Naive thymus-derived CD4-positive, alpha-beta T cell (primary cell): Measurements from ENCODE around the gene UPK1B. TPM values are rescaled to one million over a fixed set of nuclear protein-coding genes. Genes with fewer than 3 reads are reported as not detected.

Experiments used
- ATAC-seq: fragments of 150-1000 bp; cut with Tn5 transposase; 2 replicates; pipeline ENCODE4 v1.10.0; 2021; ENCODE audit warnings: mild to moderate bottlenecking, moderate library complexity
- CTCF ChIA-PET: fragments of 350-600 bp; sonication (Branson Sonifier 250); formaldehyde crosslinking; loops from one replicate; lab custom pipeline; 2021; ENCODE audit warnings: antibody characterized with exemption; lab: Charles Lee
- POLR2A ChIA-PET: fragments of 350-600 bp; sonication (Branson Sonifier 250); formaldehyde crosslinking; loops from one replicate; lab custom pipeline; 2021; ENCODE audit warnings: antibody characterized with exemption, inconsistent platforms; lab: Charles Lee
- DNase-seq, 9 donors: peaks; one replicate each; pipeline versions ENCODE4 v3.0.0 to v3.0.0-alpha.2; 2020 to 2022; ENCODE audit warnings: mixed read lengths in 1 of 9
- H3K27ac ChIP-seq: one replicate; pipeline ENCODE4 v1.7.0; 2013; ENCODE audit warnings: mild to moderate bottlenecking, low read depth, low read length, moderate library complexity
- H3K27me3 ChIP-seq, 2 donors: one replicate each; pipeline ENCODE4 v1.7.0; 2013; ENCODE audit warnings: low read length in 2 of 2, mild to moderate bottlenecking in 2 of 2, moderate library complexity in 2 of 2; ENCODE audit not compliant: control insufficient read depth in 2 of 2, insufficient read depth in 2 of 2
- H3K36me3 ChIP-seq, 3 experiments: 1 replicate in 2 of 3; 2 replicates in 1 of 3; pipeline ENCODE4 v1.7.0; 2013; ENCODE audit warnings: low read length in 3 of 3, mild to moderate bottlenecking in 3 of 3, moderate library complexity in 1 of 3; ENCODE audit not compliant: insufficient read depth in 3 of 3, control insufficient read depth in 2 of 3
- H3K4me1 ChIP-seq, 2 donors: one replicate each; pipeline ENCODE4 v1.7.0; 2013; ENCODE audit warnings: low read length in 2 of 2, mild to moderate bottlenecking in 2 of 2, moderate library complexity in 1 of 2; ENCODE audit not compliant: control insufficient read depth in 2 of 2, insufficient read depth in 2 of 2
- H3K4me3 ChIP-seq: 2 replicates; pipeline ENCODE4 v1.7.0; 2013; ENCODE audit warnings: mild to moderate bottlenecking, low read length
- H3K9me3 ChIP-seq, 3 experiments: 1 replicate in 2 of 3; 2 replicates in 1 of 3; pipeline ENCODE4 v1.7.0; 2013; ENCODE audit warnings: low read length in 3 of 3; ENCODE audit not compliant: control insufficient read depth in 2 of 3
- H3K27ac Mint-ChIP-seq, 9 donors: one replicate each; pipeline ENCODE4 v1.8.0; 2020 to 2022; ENCODE audit warnings: mixed read lengths in 9 of 9, mild to moderate bottlenecking in 8 of 9, moderate library complexity in 5 of 9, inconsistent platforms in 2 of 9
- H3K27me3 Mint-ChIP-seq, 5 donors: one replicate each; pipeline ENCODE4 v1.8.0; 2021 to 2022; ENCODE audit warnings: mixed read lengths in 5 of 5, mild to moderate bottlenecking in 1 of 5
- H3K36me3 Mint-ChIP-seq, 5 donors: one replicate each; pipeline ENCODE4 v1.8.0; 2020 to 2022; ENCODE audit warnings: mixed read lengths in 5 of 5, mild to moderate bottlenecking in 3 of 5, inconsistent platforms in 1 of 5
- H3K4me1 Mint-ChIP-seq, 7 donors: one replicate each; pipeline ENCODE4 v1.8.0; 2020 to 2022; ENCODE audit warnings: mixed read lengths in 7 of 7, mild to moderate bottlenecking in 3 of 7, inconsistent platforms in 1 of 7
- H3K4me3 Mint-ChIP-seq, 10 donors: one replicate each; pipeline ENCODE4 v1.8.0; 2020 to 2022; ENCODE audit warnings: mild to moderate bottlenecking in 10 of 10, mixed read lengths in 10 of 10, moderate library complexity in 6 of 10, inconsistent platforms in 2 of 10
- H3K9me3 Mint-ChIP-seq, 11 donors: one replicate each; pipeline ENCODE4 v1.8.0; 2020 to 2022; ENCODE audit warnings: mixed read lengths in 11 of 11, mild to moderate bottlenecking in 4 of 11, inconsistent platforms in 1 of 11, moderate library complexity in 1 of 11
- intact Hi-C, 2 donors: fragments of 100-400 bp; cut with micrococcal nuclease; formaldehyde crosslinking; loops; one replicate each; pipeline ENCODE4 v1.15.1; 2023
- polyA plus RNA-seq, 2 donors: library from polyadenylated mRNA; unstranded; fragments of 300-500 nt; fragmentation: Illumina TruSeq; gene quantifications; one replicate each; pipeline ENCODE4 v1.2.3, GENCODE V29; 2021
- total RNA-seq, 6 experiments: library from RNA in 5 of 6; stranded (reverse) in 5 of 6; gene quantifications; 1 replicate in 5 of 6; 2 replicates in 1 of 6; pipeline ENCODE4 v1.2.3 and lab custom pipeline; 2021 to 2026

UPK1B gene
- total and polyA plus RNA-seq, 7 experiments from 2014 or later = 0.11 to 1.3 TPM; not detected in 5

DNA sequence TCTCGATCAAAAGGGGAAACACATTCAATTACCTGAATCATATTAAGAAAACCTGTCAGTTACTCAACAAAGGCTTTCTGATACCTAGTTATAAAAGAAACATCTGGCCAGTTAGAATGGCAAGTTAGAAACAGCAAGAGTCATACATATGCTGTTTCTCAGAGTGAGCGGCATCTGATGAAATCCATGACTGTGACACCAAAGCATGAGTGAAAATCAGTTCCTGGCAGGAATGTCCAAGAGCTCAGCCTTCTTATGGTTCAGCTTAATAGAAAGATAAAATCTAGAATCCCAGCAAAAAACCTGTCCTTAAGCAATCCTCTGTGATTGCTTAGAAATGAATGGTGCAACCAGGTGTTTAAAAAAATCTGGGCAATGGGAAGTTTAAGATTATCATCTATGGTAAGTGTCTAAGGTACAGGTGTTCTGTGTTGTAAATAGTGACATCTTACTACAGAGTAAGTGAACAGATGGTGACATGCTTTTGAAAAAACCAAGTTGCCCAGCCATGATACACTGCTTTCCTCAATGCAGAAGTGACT lies 48.5 kb downstream of the UPK1B start:
- CTCF ChIA-PET = interaction anchor here (1.3 kb wide), 1 partner anchor 20 kb away, joined by 4 read pairs; no protein-coding TSS in a partner anchor
- H3K9me3 ChIP-seq = no peaks in the 10 kb centered on the region
- H3K27me3 Mint-ChIP-seq = no peaks in the 10 kb centered on the region
- peak overlapping the region in 1 of 10 donors; percentile 17 for H3K4me3 Mint-ChIP-seq
- H3K36me3 ChIP-seq = peaks cover 4 to 62% (median 13%) of the 10 kb centered on the region in 3 experiments
- ATAC-seq = no peak
- peak overlapping the region; percentile 19 for H3K27ac ChIP-seq
- POLR2A ChIA-PET = interaction anchor here (0.6 to 0.7 kb wide), 2 partner anchors 11 to 17 kb away, joined by 3 to 4 read pairs; no protein-coding TSS in a partner anchor
- H3K4me3 ChIP-seq = no peak overlapping the region
- peaks cover 0 to 2% (median 0%) of the 10 kb centered on the region in 11 donors for H3K9me3 Mint-ChIP-seq
- H3K36me3 Mint-ChIP-seq = peaks cover 7 to 57% (median 37%) of the 10 kb centered on the region in 5 donors
- intact Hi-C loops = no loop called here
- H3K27ac Mint-ChIP-seq = peak overlapping the region in 8 of 9 donors; percentile 89 to 99 (median 94)
- H3K4me1 ChIP-seq = peaks cover 9 to 44% of the 10 kb centered on the region in 2 donors
- DNase-seq = no peak
- H3K4me1 Mint-ChIP-seq = peaks cover 26 to 86% (median 77%) of the 10 kb centered on the region in 7 donors
- no peaks in the 10 kb centered on the region for H3K27me3 ChIP-seq

- Mint-ChIP-seq H3K36me3 (peaks cover 10 to 57% (median 40%) of the 10 kb centered on the region in 5 donors), H3K4me3 (peak overlapping the region in 2 of 10 donors; percentile 9 to 17), H3K9me3 (peaks cover 0 to 2% (median 0%) of the 10 kb centered on the region in 11 donors), H3K27me3 (no peaks in the 10 kb centered on the region), H3K4me1 (peaks cover 26 to 86% (median 77%) of the 10 kb centered on the region in 7 donors), H3K27ac (peak overlapping the region in 8 of 9 donors; percentile 89 to 99 (median 94))
- POLR2A ChIA-PET = interaction anchor here (0.7 to 1.3 kb wide), 2 partner anchors 11 to 19 kb away, joined by 4 to 5 read pairs; partner anchors contain the start of gene B4GALT4
- Histone ChIP-seq H3K9me3 (no peaks in the 10 kb centered on the region), H3K27ac (peak overlapping the region; percentile 19), H3K4me1 (peaks cover 9 to 46% of the 10 kb centered on the region in 2 donors), H3K27me3 (no peaks in the 10 kb centered on the region), H3K36me3 (peaks cover 4 to 62% (median 18%) of the 10 kb centered on the region in 3 experiments), H3K4me3 (no peak overlapping the region)
- CTCF ChIA-PET = interaction anchor here (0.9 kb wide), 1 partner anchor 19 kb away, joined by 3 read pairs; no protein-coding TSS in a partner anchor
- intact Hi-C loops = no loop called here
- no peak for DNase-seq
- ATAC-seq = no peak
These were observed 49.0 kb downstream of the UPK1B start for GRCh38 chr3:119222391-119222790.

DNA sequence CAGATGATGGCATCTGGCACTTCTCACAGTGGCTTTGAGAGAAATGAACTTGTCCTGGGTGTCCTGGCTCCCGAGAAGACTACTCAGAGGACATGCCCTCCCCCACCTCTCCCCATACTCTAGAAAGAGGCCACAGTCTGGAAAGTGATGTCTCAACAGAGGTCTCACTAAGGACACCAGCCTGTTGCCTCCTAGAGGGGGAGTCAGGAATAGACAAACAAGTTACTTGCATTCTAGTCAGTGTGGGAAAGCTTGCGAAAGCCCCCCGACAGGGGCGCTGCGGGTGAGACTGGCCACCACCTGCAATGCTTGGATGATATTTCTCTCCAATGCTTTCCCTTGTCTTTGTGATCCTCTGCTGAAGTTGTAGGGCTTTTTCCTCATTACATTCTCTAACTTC lies 50.1 kb downstream of the UPK1B start:
- H3K4me1 Mint-ChIP-seq = peaks cover 23 to 93% (median 84%) of the 10 kb centered on the region in 7 donors
- no peak for ATAC-seq
- intact Hi-C loops = no loop called here

DNA sequence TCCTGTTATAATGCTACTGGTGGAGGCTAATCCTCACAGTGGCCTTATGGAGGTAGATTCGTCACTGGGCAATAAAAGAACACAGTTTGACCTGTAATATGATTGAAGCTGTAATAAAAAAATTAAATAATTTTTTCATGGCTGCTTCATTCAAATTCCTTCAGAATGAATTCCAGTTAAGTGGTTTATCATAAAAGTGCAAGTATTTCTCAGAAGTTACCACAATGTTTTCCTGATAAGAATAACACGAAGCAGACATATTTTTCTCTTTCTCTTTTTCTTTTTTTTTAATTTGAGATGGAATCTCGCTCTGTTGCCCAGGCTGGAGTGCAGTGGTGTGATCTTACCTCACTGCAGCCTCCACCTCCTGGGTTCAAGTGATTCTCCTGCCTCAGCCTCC lies 51.7 kb downstream of the UPK1B start:
- intact Hi-C loops = no loop called here
- H3K9me3 Mint-ChIP-seq = no peaks in the 10 kb centered on the region
- Histone ChIP-seq H3K9me3 (no peaks in the 10 kb centered on the region), H3K36me3 (peaks cover 4 to 76% (median 31%) of the 10 kb centered on the region in 3 experiments), H3K27ac (no peak overlapping the region), H3K4me3 (no peak overlapping the region), H3K4me1 (peaks cover 0 to 31% of the 10 kb centered on the region in 2 donors), H3K27me3 (no peaks in the 10 kb centered on the region)
- ChIA-PET CTCF (interaction anchor here (0.7 to 2.2 kb wide), 3 partner anchors 16 to 341 kb away, joined by 3 to 14 read pairs (median 4); partner anchors contain the start of gene B4GALT4), POLR2A (interaction anchor here (0.9 kb wide), 1 partner anchor 12 kb away, joined by 4 read pairs; no protein-coding TSS in a partner anchor)
- peaks cover 27 to 68% (median 57%) of the 10 kb centered on the region in 5 donors for H3K36me3 Mint-ChIP-seq
- peak overlapping the region in 4 of 10 donors; percentile 7 to 43 (median 19) for H3K4me3 Mint-ChIP-seq
- H3K27me3 Mint-ChIP-seq = no peaks in the 10 kb centered on the region
- peaks cover 11 to 87% (median 82%) of the 10 kb centered on the region in 7 donors for H3K4me1 Mint-ChIP-seq
- H3K27ac Mint-ChIP-seq = peak overlapping the region in 7 of 9 donors; percentile 28 to 97 (median 53)
- ATAC-seq (no peak), DNase-seq (no peak)

More for the DNA sequence above, 50.1 kb downstream of the UPK1B start:
- no peaks in the 10 kb centered on the region for H3K9me3 ChIP-seq
- Mint-ChIP-seq H3K9me3 (peaks cover 0 to 2% (median 0%) of the 10 kb centered on the region in 11 donors), H3K36me3 (peaks cover 20 to 64% (median 51%) of the 10 kb centered on the region in 5 donors), H3K27me3 (no peaks in the 10 kb centered on the region), H3K27ac (peak overlapping the region in 8 of 9 donors; percentile 12 to 97 (median 92)), H3K4me3 (peak overlapping the region in 1 of 10 donors; percentile 48)
- ChIA-PET CTCF (interaction anchor here (0.9 to 2.2 kb wide), 2 partner anchors 18 kb away, joined by 3 to 14 read pairs; partner anchors contain the start of gene B4GALT4), POLR2A (interaction anchor here (1.3 kb wide), 1 partner anchor 18 kb away, joined by 5 read pairs; the partner anchor contains the start of gene B4GALT4)
- H3K36me3 ChIP-seq = peaks cover 4 to 64% (median 22%) of the 10 kb centered on the region in 3 experiments
- H3K27me3 ChIP-seq = no peaks in the 10 kb centered on the region
- H3K4me1 ChIP-seq = peaks cover 9 to 47% of the 10 kb centered on the region in 2 donors
- no peak for DNase-seq
- no peak overlapping the region for H3K27ac ChIP-seq
- no peak overlapping the region for H3K4me3 ChIP-seq

DNA sequence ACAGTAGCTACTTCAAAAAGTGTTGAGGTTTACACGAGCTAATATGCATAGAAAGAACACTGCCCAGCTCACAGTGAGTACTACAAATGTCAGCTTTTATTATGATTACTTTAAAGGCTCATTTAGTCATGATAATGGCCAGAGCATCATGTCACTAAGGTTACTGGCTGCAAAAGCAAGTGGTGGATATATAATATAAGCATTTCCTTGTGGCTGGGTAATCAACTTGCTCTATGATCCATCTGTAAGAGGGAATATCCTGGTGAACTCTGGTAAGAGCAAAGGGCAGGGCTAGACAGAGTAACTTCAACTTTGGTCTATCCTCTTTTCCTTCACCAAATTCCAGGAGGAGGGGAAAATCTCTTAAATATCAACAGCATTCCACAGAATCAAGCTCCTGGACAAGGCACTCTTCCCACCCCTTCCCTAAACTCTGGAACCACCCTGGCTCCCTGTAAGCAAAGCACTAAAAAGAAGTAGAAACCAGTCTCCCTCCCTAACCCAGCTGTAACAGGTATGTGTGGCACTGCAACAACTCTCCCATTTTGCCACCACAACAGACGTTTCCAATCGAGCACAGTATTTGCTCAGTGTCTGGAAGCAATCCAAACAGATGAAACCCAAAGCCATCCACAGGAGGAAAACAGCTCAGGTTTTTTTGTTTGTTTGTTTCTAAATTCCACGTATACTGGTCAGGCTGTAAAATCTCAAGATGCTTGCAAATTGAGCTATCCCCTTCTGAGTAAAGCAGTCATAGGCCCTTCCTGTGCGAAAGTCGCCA lies 53.9 kb downstream of the UPK1B start:
- Histone ChIP-seq H3K4me1 (peaks cover 0 to 35% of the 10 kb centered on the region in 2 donors), H3K4me3 (no peak overlapping the region), H3K27me3 (no peaks in the 10 kb centered on the region), H3K27ac (no peak overlapping the region), H3K9me3 (no peaks in the 10 kb centered on the region), H3K36me3 (peaks cover 4 to 72% (median 32%) of the 10 kb centered on the region in 3 experiments)
- Mint-ChIP-seq H3K9me3 (no peaks in the 10 kb centered on the region), H3K36me3 (peaks cover 26 to 72% (median 64%) of the 10 kb centered on the region in 5 donors), H3K27ac (peak overlapping the region in 8 of 9 donors; percentile 39 to 80 (median 66)), H3K4me3 (no peak overlapping the region), H3K4me1 (peaks cover 14 to 87% (median 83%) of the 10 kb centered on the region in 7 donors), H3K27me3 (no peaks in the 10 kb centered on the region)
- CTCF ChIA-PET = interaction anchor here (1.0 to 1.7 kb wide), 5 partner anchors 14 to 345 kb away, joined by 3 to 6 read pairs (median 3); partner anchors contain the start of gene B4GALT4
- POLR2A ChIA-PET = interaction anchor here (1.2 to 1.5 kb wide), 2 partner anchors 9 to 14 kb away, joined by 3 read pairs; partner anchors contain the start of gene B4GALT4
- intact Hi-C loops = no loop called here
- DNase-seq (no peak), ATAC-seq (no peak)
